Fibroblast of skin of right biceps (primary cell): ENCODE data around the gene DNAJA2.

ENCODE experiments used
- DNase-seq: peaks from one replicate; pipeline ENCODE4 v3.0.0-alpha.2; 2013

DNAJA2 gene

DNA sequence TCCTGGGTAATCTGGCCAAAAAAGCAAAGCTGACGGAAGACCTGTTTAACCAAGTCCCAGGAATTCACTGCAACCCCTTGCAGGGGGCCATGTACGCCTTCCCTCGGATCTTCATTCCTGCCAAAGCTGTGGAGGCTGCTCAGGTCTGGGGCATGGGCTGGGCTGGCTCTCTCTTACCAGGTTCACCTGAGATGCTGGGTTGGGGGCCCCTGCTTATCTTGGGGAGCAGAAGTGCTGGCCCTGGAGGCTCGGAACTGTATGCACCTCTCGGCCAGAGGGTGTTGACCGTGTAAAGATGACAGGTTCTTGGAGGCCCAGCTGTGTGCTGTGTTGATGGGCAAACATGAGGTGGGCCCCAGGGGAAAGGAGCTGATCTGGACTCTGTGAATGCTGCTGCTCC lies 49.1 kb downstream of the DNAJA2 start:
- no peak for DNase-seq

DNA sequence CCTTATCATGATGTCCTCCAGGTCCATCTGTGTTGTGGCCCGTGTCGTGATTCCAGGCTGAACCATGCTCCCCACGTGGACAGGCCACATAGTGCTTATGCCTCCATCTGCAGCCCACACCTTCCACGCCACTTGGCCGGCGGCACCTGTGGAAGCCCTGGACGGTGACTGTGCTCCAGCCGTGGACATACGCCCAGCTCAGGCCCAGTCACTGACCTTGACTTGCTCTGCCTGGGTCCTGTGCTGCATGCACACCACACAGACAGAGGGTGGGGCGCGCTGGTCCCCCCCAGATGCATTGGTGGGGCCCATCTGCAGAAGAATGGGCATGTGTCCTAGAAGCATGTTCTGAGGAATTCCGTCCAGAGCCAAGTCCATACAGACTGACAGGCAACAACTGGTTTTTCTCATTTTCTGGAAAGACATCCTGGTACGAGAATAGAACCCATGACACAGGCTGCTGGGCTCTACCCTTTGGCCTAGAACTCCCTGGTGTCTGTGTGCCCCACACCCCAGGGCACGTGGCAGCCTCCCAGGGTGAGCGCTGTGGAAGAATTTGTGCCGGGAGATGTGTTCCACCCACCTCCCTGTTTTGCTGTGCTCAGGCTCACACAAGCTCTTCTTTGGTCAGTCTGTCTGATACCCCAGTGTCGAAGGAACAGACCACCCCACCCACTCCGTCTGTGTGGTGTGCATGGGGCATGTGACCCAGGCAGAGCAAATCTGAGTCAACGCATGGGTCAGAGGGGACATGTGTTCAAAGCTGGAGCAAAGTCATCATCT lies 49.8 kb downstream of the DNAJA2 start:
- DNase-seq: no peak

DNA sequence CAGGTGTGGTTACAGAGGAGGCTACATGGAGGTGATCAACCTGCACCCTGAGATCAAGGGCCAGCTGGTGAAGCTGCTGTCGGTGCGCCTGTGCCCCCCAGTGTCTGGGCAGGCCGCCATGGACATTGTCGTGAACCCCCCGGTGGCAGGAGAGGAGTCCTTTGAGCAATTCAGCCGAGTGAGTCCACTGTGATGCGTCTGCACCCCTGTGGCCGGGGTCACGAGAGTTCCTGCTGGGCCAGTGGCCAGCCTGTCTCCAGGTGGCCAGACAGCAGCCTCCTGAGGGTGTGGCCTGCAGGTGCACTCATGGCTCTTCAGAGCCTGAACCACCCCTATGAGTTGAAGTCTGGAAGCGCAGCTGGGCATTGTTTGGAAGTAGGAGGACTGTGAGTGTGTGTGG lies 51.2 kb downstream of the DNAJA2 start:
- DNase-seq: no peak

DNA sequence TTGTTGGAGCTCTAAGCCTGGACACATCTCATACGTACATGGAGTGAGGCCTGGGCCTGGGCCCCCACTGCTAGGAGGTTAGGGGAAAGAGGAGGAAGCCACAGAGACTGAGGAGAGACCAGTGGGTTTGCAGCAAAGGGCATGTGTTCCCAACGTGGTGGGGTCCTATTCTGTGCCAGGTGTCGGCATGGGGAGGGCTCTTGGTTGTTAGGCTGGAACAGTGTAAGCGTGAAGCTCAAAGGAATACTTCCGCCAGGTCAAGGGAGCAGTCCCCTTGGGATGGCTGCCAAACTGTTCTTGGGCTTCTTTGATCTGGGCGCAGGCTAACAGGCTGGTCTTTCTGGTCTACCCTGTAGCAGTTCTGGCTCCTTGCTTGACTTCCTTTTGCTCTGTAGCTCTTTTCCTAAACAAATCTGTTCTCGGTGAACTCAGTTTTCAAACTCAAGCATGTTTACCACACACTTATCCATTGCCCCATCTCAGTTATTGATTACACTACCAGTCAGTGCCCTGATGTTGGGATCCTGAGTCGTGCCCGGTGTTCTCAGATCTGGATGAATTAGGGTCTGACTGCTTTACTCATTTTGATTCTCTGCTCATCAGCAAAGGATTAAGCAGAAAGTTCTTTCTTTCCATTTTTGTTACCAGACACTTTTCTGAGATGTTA lies 52.9 kb downstream of the DNAJA2 start:
- DNase-seq: no peak

DNA sequence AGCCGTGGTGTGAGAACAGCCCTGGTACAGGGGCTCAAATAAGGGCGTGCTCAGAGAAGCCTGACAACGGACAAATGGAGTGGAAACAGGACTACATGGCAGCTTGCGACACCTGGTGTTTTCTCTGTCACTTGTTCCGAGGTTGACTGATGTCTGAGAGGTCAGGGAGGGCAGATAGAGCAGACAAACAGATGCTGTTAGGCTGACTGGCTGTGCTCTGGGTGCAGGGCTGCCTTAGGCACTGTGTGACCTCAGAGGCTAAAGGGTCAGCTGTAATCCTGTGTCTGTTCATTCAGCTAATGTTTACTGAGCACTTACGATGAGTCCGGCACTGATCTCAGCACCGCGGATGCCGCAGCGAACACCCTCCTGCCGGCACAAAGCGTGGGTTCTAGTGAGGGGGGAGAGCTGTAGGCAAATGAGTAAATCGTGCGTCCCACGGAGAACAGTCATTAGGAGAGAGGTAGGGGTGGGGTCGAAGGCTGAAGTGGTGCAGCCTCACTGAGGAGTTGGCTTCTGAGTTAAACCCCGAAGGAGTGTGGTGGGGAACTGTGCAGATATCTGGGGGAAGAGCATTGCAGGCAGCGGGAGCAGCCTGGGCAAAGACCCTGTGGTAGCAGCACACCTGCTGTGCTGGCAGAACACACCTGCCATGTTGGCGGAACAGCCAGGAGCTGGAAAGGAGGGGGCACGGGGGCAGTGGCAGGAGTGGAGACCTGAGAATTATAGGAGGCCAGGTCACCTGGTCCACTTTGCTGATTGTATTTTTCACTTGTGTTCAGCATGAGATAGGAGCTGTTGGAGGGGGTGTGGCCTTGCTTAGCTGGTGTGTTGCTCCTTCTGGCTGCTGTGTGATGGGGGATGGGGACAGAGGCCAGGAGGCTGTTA lies 54.3 kb downstream of the DNAJA2 start:
- DNase-seq: no peak

DNA sequence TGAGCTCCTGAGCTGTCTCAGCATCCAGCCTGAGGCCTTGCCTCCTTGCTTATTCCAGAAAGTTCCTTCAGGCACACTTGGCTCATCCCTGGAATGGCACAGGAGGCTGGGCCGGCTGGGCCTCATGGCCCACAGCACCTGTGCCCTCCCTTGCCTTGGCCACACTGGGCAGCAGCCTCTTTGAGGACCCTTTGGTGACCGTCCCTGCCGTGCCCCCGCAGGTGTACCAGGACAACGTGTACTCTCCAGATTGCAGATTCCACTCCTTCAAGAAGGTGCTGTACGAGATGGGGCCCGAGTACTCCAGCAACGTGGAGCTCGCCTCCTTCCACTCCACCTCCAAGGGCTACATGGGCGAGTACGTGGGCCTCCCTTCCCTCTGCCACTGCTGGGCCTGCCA lies 55.1 kb downstream of the DNAJA2 start:
- DNase-seq: no peak

DNA sequence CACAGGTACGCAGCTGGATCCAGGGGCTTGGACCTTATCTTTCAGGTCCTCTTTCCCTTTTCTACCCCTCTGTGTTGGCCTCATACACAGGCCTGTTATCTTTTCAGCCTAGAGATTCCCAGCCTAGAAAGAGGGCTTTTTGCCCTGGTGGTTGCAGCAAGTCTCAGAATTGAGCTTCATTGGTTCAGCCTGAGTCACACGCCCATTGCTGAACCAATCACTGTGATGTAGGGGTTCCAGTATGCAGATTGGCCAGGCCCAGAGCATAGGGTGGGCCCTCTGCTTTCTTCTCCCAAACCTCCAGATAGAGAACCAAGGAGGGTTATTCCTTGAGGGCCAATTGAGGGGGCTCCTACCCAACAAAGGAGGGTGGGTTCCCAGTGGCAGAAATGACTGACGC lies 56.5 kb downstream of the DNAJA2 start:
- peak; percentile 18 for DNase-seq

DNA sequence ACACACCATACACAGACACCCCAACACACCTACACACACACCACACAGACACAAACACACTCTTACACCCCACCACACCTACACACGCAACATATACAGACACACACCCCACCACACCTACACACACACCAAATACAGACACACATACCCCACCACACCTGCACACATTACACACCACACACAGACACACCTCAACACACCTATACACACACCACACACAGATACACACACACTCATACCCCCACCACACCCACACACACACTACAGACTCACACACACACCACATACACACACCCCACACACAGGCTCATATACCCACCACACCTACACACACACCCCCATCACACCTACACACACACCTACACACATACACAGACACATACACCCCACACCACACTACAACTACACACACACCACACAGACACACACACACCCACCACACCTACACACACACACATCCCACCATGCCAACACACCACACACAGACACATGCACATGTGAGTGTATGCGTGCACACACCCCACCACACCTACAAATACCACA lies 57.9 kb downstream of the DNAJA2 start:
- DNase-seq: no peak

DNA sequence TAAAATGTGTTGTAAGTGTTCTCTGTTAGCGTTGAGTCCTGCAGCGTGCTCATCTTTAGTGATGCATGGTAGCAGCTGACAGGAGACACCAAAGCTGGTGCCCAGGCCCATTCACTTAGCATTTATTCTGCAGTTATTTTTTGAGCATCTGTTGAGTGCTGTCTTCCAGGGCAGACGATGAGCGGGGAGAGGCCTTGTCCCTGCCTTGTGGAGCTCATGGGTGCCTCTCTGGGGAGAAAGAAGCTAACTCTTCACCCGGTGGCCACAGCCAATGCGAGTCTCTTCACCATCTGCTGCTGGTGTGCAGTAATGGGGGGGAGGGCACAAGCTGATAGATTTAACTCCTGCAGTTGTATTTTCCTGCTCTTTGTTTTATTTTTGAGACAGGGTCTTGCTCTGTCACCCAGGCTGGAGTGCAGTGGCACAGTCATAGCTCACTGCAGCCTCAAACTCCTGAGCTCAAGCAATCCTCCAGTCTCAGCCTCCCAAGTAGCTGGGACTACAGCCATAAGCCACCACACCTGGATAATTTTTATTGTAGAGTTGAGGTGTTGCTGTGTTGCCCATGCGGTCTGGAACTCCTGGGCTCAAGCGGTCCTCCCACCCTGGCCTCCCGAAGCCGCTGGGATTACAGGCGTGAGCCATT lies 58.8 kb downstream of the DNAJA2 start:
- DNase-seq: no peak

DNA sequence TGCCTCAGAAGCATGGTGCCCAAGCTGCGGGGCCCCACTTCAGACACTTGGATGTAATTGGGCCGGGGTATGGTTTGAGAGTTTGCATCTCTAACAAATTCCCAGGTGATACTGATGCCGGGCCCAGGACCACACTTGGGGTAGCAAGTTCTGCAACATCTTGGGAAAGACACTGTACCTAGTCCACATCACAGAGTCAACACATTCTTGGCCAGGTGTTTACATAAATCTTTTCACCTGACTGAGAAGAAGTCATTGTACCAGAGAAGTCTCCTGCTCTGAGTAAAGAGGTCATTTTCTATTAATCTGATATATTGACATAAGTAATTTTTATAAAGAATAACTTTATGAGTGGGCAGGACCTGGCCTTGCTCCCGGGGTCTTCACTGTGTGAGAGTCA lies 61.8 kb downstream of the DNAJA2 start:
- DNase-seq: no peak

DNA sequence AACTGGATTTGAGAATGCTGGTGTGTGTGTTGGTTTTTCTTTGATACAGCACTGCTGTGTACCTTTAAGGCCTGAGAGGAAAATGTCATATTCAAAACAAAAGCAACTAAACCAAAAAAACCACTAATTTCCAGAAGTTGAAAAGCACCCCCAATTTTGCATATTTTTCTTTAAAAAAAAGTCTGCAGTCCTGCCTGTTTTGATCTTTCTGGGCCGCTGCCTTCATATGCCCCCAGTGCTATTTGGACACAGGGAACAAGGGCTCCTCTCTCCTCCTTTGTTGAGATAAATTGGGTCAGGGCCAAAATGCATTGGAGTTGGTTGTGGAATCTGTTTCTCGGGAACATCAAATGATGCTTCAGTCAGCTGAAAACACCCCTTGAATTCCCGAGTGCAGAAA lies 62.4 kb downstream of the DNAJA2 start:
- no peak for DNase-seq

DNA sequence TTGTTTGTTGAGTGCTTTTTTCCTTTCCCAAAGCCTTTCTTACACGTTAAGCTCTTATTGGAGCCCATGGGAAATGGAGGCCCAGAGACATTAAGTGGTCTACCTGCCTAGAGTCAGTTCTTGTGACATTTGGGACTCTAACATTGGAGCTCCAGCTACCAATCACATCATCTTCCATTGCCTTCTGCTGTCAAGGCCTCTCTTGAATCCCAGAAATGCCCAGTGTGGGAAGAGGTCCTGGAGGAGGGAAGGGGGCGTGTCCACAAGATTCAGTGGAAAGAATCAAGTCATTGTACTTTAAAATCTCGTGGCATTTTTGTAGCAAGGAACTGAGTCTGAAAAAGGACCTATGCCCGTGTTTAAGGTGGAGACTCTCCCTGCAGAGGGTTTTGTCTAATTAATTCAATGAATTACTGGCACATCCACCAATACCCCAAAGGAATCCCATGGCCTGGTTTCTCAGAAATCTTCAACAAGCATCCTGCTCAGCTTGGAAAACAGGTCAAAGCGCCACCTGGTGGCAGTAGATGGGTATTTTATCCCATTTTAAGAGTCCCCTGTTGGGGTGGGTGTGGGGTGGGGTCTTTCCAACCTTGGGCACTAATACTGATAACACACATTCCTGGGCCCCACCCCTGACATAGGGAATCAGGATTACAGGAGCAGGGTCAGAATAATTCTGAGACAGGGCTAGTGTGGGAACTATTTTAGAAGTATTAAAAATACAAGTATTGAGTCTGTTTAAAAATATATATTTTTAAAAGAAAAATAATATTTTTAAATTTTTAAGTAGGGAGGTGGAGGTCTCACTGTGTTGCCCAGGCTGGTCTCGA lies 64.7 kb downstream of the DNAJA2 start:
- peak; percentile 53 for DNase-seq

DNA sequence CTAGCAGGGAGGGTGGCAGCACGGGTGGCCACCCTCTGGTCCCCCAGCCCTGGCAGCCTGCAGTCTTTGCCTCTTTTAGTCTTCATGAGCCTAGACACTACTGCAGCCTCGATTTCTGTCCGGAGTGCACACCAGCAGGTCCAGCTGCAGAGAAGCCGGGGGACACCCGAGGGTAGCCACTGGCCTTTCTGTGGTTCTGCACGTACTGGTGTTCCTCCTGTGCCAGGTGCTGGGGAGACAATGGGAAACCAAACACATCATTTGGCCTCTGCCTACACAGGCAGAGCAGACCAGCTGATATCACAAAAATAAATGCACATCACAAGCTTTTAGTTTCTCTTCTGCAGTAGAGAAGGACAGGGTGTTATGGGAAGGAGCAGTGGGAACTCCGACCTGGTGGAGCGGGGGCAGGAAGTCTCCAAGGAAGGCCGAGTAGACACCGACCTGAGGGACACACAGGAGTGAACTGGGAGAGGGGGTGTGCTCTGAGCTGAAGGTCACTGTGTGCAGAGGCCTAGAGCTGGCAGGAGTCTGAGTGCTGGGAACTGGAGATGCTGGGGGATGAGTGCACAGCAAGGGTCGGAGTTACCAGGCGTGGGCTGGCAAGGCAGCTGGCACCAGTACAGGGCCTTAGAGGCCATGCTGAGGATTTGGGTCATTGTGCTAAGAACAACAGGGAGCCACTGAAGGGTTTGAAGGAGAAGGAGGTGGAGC lies 66.3 kb downstream of the DNAJA2 start:
- DNase-seq: no peak

DNA sequence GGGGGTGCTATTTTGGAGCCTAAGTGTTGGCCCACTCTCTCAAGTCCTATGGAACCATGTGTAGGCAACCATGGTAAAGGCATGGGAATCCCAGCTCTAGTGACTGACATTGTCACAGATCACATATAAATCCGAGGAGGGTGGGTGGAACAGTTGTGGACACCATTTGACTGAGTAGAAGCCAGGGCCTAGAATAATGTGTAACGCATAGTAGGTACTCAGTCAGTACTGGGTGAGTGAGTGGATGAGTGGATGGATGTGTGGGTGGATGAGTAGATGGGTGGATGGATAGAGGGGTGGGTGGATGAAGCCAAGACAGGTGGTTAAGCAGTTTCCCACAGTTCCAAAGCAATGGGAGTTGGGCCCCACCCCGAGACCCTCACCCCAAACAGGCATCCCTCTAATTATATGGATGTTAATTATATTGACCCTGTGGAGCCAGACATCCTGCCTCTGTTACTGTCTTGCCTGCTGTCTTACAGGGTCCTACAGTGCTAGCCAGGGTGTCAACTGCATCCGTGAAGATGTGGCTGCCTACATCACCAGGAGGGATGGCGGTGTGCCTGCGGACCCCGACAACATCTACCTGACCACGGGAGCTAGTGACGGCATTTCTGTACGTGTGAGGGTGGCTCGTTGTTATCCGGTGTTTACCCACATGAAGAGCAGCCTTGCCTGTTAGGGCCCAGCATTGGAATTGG lies 67.0 kb downstream of the DNAJA2 start:
- no peak for DNase-seq
